Daoy (cell line): ENCODE data around the gene FAM149B1. TPM values are rescaled to one million over a fixed set of nuclear protein-coding genes. Genes with fewer than 3 reads are reported as not detected.

Experiments
- DNase-seq: peaks from one replicate; pipeline ENCODE4 v3.0.0-alpha.2; 2015; ENCODE audit warnings: low read depth
- total RNA-seq: library from RNA; depleted of rRNA; stranded (reverse); fragments of >200 nt; shearing (Covaris generic); gene quantifications from 2 replicates; pipeline ENCODE4 v1.2.3, GENCODE V29; 2014; rRNA removed

The FAM149B1 gene
- total RNA-seq, 1 experiment from 2014 or later: 7.4 TPM

- no peak for DNase-seq
These were observed 113.2 kb downstream of the FAM149B1 start for GRCh38 chr10:73281097-73281496.

GRCh38 chr10:73287441-73287840, 119.5 kb downstream of the FAM149B1 start:
- no peak for DNase-seq

- no peak for DNase-seq
These were observed 122.0 kb downstream of the FAM149B1 start for GRCh38 chr10:73289958-73290357.

GRCh38 chr10:73293461-73293860, 125.5 kb downstream of the FAM149B1 start:
- no peak for DNase-seq

Other genes with a start within 250 kb of the FAM149B1 start
- gene PLA2G12B, start 213.3 kb upstream of the FAM149B1 start, total RNA-seq: not detected in 2 replicates
- 56.9 and 58.9 TPM in 2 replicates for gene P4HA1, start 71.3 kb upstream of the FAM149B1 start, total RNA-seq
- 1.2 TPM in 1 of 2 replicates, not detected in the other for gene NUDT13, start 57.7 kb upstream of the FAM149B1 start, total RNA-seq
- gene ECD, start 111 bp upstream of the FAM149B1 start, total RNA-seq: 36.0 and 36.6 TPM in 2 replicates
- gene DNAJC9, start 79.1 kb downstream of the FAM149B1 start, total RNA-seq: 50.3 and 70.6 TPM in 2 replicates
- 71.9 and 77.4 TPM in 2 replicates for gene MRPS16, start 84.5 kb downstream of the FAM149B1 start, total RNA-seq
- gene CFAP70, start 190.7 kb downstream of the FAM149B1 start, total RNA-seq: 0.29 TPM in 1 of 2 replicates, not detected in the other
- 113 and 172 TPM in 2 replicates for gene ANXA7, start 245.9 kb downstream of the FAM149B1 start, total RNA-seq